ENCODE measurements around the gene NSD2.

The NSD2 gene

DNA sequence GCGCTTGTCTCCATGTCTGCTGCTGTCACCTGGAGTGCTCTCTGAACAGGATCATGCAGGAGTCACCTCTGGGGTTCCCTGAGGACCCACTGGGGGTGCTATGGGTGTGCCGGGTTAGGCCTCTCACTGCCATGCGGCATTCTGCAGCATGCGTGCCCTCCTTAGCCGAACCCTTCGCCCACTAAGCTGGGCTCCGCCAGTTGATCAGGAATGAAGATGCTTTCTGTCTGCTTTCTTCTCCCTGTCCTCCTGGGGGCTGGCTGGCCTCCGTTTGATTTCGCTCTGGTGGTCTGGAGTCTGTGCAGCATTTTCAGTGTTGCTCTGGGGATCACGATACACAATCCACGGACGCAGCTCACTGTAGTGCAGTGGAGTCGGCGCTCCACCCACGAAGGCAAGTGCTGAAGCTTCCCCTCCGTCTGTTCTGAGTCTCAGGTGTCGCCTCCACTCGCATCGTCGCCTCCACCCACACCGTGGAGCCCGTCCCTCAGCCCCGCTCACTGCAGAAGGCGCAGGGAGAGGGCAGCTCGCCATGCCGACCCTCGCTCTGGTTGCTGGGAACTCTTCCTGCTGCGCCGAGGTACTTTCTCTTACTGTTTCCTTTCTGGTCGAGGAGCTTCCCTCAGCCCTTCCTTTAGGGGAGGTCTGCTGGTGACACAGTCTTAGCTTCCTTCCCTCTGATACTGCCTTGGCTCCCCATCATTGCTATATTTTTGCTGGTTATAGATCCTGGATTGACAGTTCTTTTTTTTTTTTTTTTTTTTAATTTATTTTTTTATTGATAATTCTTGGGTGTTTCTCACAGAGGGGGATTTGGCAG, 44.5 kb upstream of the NSD2 start:
- TF ChIP-seq, protein P1, sequence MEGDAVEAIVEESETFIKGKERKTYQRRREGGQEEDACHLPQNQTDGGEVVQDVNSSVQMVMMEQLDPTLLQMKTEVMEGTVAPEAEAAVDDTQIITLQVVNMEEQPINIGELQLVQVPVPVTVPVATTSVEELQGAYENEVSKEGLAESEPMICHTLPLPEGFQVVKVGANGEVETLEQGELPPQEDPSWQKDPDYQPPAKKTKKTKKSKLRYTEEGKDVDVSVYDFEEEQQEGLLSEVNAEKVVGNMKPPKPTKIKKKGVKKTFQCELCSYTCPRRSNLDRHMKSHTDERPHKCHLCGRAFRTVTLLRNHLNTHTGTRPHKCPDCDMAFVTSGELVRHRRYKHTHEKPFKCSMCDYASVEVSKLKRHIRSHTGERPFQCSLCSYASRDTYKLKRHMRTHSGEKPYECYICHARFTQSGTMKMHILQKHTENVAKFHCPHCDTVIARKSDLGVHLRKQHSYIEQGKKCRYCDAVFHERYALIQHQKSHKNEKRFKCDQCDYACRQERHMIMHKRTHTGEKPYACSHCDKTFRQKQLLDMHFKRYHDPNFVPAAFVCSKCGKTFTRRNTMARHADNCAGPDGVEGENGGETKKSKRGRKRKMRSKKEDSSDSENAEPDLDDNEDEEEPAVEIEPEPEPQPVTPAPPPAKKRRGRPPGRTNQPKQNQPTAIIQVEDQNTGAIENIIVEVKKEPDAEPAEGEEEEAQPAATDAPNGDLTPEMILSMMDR (IDR thresholded peaks at IDR 0.05) = no peak
- no peak for TF ChIP-seq ZFX (IDR thresholded peaks at IDR 0.05; ENCODE audit: borderline replicate concordance)
- no peak overlapping the region for H3K27ac ChIP-seq

- peak overlapping the region; percentile 17; the same call in 1 of the 2 replicates for H3K27ac ChIP-seq
- no peak for TF ChIP-seq ZFX (IDR thresholded peaks at IDR 0.05; ENCODE audit: borderline replicate concordance)
- TF ChIP-seq, protein P1 (IDR thresholded peaks at IDR 0.05) = no peak
Observed at GRCh38 chr4:1830234-1830633, 41.0 kb upstream of the NSD2 start.

GRCh38 chr4:1830642-1831228, 40.5 kb upstream of the NSD2 start:
- H3K27ac ChIP-seq = peak overlapping the region; percentile 17; the same call in 1 of the 2 replicates
- TF ChIP-seq, protein P1 (IDR thresholded peaks at IDR 0.05) = no peak
- no peak for TF ChIP-seq ZFX (IDR thresholded peaks at IDR 0.05; ENCODE audit: borderline replicate concordance)

GRCh38 chr4:1831331-1831730, 39.9 kb upstream of the NSD2 start:
- H3K27ac ChIP-seq = no peak overlapping the region
- TF ChIP-seq, protein P1 (IDR thresholded peaks at IDR 0.05) = no peak
- no peak for TF ChIP-seq ZFX (IDR thresholded peaks at IDR 0.05; ENCODE audit: borderline replicate concordance)

- TF ChIP-seq, protein P1 (IDR thresholded peaks at IDR 0.05) = no peak
- TF ChIP-seq ZFX (IDR thresholded peaks at IDR 0.05; ENCODE audit: borderline replicate concordance) = no peak
- H3K27ac ChIP-seq = no peak overlapping the region
Observed at GRCh38 chr4:1832690-1833089, 38.5 kb upstream of the NSD2 start.

DNA sequence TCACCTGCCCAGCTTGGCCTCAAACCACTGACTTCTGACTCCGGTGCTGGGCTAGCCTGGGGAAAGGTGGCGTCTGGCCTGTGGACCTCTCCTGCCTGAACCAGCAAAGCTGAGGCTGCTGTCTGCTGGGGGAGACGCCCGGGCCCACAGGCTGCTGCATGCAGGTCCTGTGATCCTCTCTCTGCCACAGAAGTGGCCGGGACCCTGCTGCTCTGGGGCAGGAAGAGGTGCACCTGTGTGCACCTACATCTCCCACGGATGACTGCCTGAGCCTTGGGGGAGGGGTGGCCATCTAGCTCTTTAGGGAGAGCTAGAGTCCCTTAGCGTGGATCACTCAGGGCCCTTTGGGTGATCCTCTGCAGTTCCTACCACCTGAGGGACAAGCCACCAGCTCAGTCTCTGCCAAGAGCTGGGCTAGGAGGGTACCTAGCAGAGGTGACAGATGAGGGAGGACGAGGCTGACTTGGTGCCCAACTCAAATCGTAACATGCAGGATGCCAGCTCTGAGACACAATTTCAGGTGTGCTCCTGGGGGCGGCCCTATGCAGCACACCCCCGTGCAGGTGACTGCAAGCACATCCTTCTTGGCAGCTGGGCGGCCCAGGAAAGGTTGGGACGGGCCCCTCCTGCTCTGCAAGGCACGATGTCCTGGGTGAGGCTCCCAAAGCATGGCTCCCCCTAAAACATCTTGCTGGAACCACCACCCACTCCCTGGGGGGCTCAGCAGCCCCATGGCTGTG, 37.7 kb upstream of the NSD2 start:
- H3K27ac ChIP-seq = no peak overlapping the region
- TF ChIP-seq ZFX (IDR thresholded peaks at IDR 0.05; ENCODE audit: borderline replicate concordance) = no peak
- TF ChIP-seq, protein P1 (IDR thresholded peaks at IDR 0.05) = no peak
